Measurements from ENCODE around the gene RINT1.

Gene RINT1

GRCh38 chr7:105531792-105532671 lies at the start of gene RINT1:
Gene RINT1 (plus strand): TSS chr7:105532201. CDS start chr7:105532316, 115 bp downstream.
- peak within 1 kb of the TSS; percentile 76 for H3K9ac ChIP-seq
- peaks cover 17% of the 10 kb centered on the region; the same call in 1 of the 2 replicates for H3K79me2 ChIP-seq (ENCODE audit: insufficient read depth, low read depth)
- H2AFZ ChIP-seq (ENCODE audit: low read depth), result peak within 1 kb of the TSS; percentile 82
- no peak within 1 kb of the TSS for H3K4me3 ChIP-seq (IDR thresholded peaks at IDR 0.05; ENCODE audit: insufficient read depth, low read depth, low read length)
- H3K36me3 ChIP-seq (ENCODE audit: insufficient read depth), result no peaks in the 10 kb centered on the region
- no peaks in the 10 kb centered on the region for H3K27me3 ChIP-seq (ENCODE audit: insufficient read depth, low read depth)
- peaks cover 16% of the 10 kb centered on the region for H3K4me1 ChIP-seq (ENCODE audit: low read depth, poor library complexity, severe bottlenecking)
- peak within 1 kb of the TSS; percentile 85 for H3K27ac ChIP-seq
- TF ChIP-seq, protein P1, sequence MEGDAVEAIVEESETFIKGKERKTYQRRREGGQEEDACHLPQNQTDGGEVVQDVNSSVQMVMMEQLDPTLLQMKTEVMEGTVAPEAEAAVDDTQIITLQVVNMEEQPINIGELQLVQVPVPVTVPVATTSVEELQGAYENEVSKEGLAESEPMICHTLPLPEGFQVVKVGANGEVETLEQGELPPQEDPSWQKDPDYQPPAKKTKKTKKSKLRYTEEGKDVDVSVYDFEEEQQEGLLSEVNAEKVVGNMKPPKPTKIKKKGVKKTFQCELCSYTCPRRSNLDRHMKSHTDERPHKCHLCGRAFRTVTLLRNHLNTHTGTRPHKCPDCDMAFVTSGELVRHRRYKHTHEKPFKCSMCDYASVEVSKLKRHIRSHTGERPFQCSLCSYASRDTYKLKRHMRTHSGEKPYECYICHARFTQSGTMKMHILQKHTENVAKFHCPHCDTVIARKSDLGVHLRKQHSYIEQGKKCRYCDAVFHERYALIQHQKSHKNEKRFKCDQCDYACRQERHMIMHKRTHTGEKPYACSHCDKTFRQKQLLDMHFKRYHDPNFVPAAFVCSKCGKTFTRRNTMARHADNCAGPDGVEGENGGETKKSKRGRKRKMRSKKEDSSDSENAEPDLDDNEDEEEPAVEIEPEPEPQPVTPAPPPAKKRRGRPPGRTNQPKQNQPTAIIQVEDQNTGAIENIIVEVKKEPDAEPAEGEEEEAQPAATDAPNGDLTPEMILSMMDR (conservative IDR thresholded peaks at IDR 0.05; ENCODE audit: low read depth, low read length), result peak; percentile 67
- H3K4me2 ChIP-seq, result peak within 1 kb of the TSS; percentile 77
- no peaks in the 10 kb centered on the region for H4K20me1 ChIP-seq (ENCODE audit: insufficient read depth)

GRCh38 chr7:105487579-105488571 lies 44.1 kb upstream of the RINT1 start:
- Histone ChIP-seq H3K36me3 (ENCODE audit: insufficient read depth) (no peaks in the 10 kb centered on the region), H3K4me3 (IDR thresholded peaks at IDR 0.05; ENCODE audit: insufficient read depth, low read depth, low read length) (no peak overlapping the region), H3K9ac (no peak overlapping the region), H3K27me3 (ENCODE audit: insufficient read depth, low read depth) (no peaks in the 10 kb centered on the region), H4K20me1 (ENCODE audit: insufficient read depth) (no peaks in the 10 kb centered on the region), H3K4me2 (no peak overlapping the region), H3K79me2 (ENCODE audit: insufficient read depth, low read depth) (no peaks in the 10 kb centered on the region), H2AFZ (ENCODE audit: low read depth) (no peak overlapping the region), H3K4me1 (ENCODE audit: low read depth, poor library complexity, severe bottlenecking) (no peaks in the 10 kb centered on the region), H3K27ac (no peak overlapping the region)
- TF ChIP-seq, protein P1 (conservative IDR thresholded peaks at IDR 0.05; ENCODE audit: low read depth, low read length), result peak; percentile 56

- H3K9ac ChIP-seq, result no peak overlapping the region
- H2AFZ ChIP-seq (ENCODE audit: low read depth), result no peak overlapping the region
- no peak overlapping the region; the same call in 1 of the 2 replicates for H3K27ac ChIP-seq
- no peaks in the 10 kb centered on the region for H3K4me1 ChIP-seq (ENCODE audit: low read depth, poor library complexity, severe bottlenecking)
- no peaks in the 10 kb centered on the region for H3K79me2 ChIP-seq (ENCODE audit: insufficient read depth, low read depth)
- no peaks in the 10 kb centered on the region for H3K36me3 ChIP-seq (ENCODE audit: insufficient read depth)
- H4K20me1 ChIP-seq (ENCODE audit: insufficient read depth), result no peaks in the 10 kb centered on the region
- H3K4me3 ChIP-seq (IDR thresholded peaks at IDR 0.05; ENCODE audit: insufficient read depth, low read depth, low read length), result no peak overlapping the region
- H3K27me3 ChIP-seq (ENCODE audit: insufficient read depth, low read depth), result no peaks in the 10 kb centered on the region
- TF ChIP-seq, protein P1 (conservative IDR thresholded peaks at IDR 0.05; ENCODE audit: low read depth, low read length), result no peak
- no peak overlapping the region for H3K4me2 ChIP-seq
Observed at GRCh38 chr7:105489409-105489808, 42.6 kb upstream of the RINT1 start.

DNA sequence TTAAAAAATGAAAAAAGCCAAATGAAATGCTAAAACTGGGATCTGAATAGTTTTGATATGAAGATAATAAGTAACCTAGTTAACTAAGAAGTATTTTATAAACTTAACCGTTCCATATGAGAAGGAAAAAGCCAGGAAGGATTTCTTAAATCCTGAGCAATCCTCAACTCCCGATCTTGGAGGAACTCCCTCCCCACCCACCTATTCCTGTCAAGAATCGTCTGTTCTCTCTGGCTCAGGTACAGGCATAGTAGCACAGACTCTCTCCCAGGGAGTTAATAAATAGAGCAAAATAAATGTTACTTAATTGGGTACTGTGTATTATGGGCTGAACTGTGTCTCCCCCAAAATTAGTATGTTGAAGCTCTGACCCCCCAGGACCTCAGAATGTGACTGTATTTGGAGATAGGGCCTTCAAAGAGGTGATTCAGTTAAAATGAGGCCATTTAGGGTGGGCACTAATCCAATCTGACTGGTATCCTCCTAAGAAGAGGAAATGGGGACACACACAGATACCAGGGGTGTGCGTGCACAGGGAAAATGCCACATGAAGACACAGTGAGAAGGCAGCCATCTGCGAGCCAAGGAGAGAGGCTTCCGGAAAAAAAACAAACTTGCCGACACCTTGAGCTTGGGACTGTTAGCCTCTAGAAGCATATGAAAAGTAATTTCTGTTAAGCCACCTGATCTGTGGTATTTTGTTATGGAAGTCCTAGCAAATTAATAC lies 38.6 kb upstream of the RINT1 start:
- H3K27ac ChIP-seq, result no peak overlapping the region
- no peak overlapping the region for H3K9ac ChIP-seq
- no peaks in the 10 kb centered on the region for H3K27me3 ChIP-seq (ENCODE audit: insufficient read depth, low read depth)
- H3K4me1 ChIP-seq (ENCODE audit: low read depth, poor library complexity, severe bottlenecking), result no peaks in the 10 kb centered on the region
- H4K20me1 ChIP-seq (ENCODE audit: insufficient read depth), result no peaks in the 10 kb centered on the region
- TF ChIP-seq, protein P1 (conservative IDR thresholded peaks at IDR 0.05; ENCODE audit: low read depth, low read length), result no peak
- no peak overlapping the region for H2AFZ ChIP-seq (ENCODE audit: low read depth)
- H3K36me3 ChIP-seq (ENCODE audit: insufficient read depth), result no peaks in the 10 kb centered on the region
- no peaks in the 10 kb centered on the region for H3K79me2 ChIP-seq (ENCODE audit: insufficient read depth, low read depth)
- no peak overlapping the region for H3K4me3 ChIP-seq (IDR thresholded peaks at IDR 0.05; ENCODE audit: insufficient read depth, low read depth, low read length)
- no peak overlapping the region for H3K4me2 ChIP-seq
